Right lobe of liver (tissue), 4 donors: ENCODE results near the gene TMEM271.

Experiments
- POLR2A ChIP-seq: fragments of 450-650 bp; IDR thresholded peaks from one replicate; pipeline ENCODE4 v1.6.1; 2017; ENCODE audit warnings: antibody characterized with exemption, mild to moderate bottlenecking
- TF ChIP-seq, protein P1 (sequence below), 4 donors: fragments of 200-600 bp in 3 of 4; fragments of 450-650 bp in 1 of 4; IDR thresholded peaks; one replicate each; pipeline versions ENCODE4 v1.5.1 to v1.8.0; 2016 to 2022; ENCODE audit warnings: antibody characterized with exemption in 4 of 4, mild to moderate bottlenecking in 2 of 4
- donor health status: DM: no; HTN: no; CAD: no.
- donor health status: DM: no; HTN: no; CAD: no.
- donor health status: DM: no; HTN: yes; CAD: no.

- TF ChIP-seq, protein P1, sequence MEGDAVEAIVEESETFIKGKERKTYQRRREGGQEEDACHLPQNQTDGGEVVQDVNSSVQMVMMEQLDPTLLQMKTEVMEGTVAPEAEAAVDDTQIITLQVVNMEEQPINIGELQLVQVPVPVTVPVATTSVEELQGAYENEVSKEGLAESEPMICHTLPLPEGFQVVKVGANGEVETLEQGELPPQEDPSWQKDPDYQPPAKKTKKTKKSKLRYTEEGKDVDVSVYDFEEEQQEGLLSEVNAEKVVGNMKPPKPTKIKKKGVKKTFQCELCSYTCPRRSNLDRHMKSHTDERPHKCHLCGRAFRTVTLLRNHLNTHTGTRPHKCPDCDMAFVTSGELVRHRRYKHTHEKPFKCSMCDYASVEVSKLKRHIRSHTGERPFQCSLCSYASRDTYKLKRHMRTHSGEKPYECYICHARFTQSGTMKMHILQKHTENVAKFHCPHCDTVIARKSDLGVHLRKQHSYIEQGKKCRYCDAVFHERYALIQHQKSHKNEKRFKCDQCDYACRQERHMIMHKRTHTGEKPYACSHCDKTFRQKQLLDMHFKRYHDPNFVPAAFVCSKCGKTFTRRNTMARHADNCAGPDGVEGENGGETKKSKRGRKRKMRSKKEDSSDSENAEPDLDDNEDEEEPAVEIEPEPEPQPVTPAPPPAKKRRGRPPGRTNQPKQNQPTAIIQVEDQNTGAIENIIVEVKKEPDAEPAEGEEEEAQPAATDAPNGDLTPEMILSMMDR (IDR thresholded peaks at IDR 0.05): peak in 3 of 4 donors; percentile 7 to 64 (median 34)
- no peak for TF ChIP-seq POLR2A
These were observed 26.5 kb upstream of the TMEM271 start for GRCh38 chr4:602559-602942.
